CD4-positive, alpha-beta T cell (primary cell): Measurements from ENCODE around the gene TALDO1. TPM values are rescaled to one million over a fixed set of nuclear protein-coding genes. Genes with fewer than 3 reads are reported as not detected.
A peak's percentile ranks its signal among the peaks of the same experiment; 100 is the strongest.

Experiments used
- ATAC-seq: fragments of 200-7000 bp; cut with Tn5 transposase; one replicate; pipeline ENCODE4 v1.10.0; 2022; ENCODE audit warnings: mild to moderate bottlenecking; ENCODE audit not compliant: poor library complexity
- CTCF ChIA-PET: fragments of 350-600 bp; sonication (Branson Sonifier 250); formaldehyde crosslinking; loops from one replicate; lab custom pipeline; 2021; ENCODE audit warnings: antibody characterized with exemption, inconsistent platforms; lab: Charles Lee
- POLR2A ChIA-PET: fragments of 350-600 bp; sonication (Branson Sonifier 250); formaldehyde crosslinking; loops from one replicate; lab custom pipeline; 2021; ENCODE audit warnings: antibody characterized with exemption, inconsistent platforms; lab: Charles Lee
- DNase-seq, 14 experiments: peaks; one replicate each; pipeline ENCODE4 v3.0.0-alpha.2; 2013 to 2020; ENCODE audit warnings: mixed read lengths in 2 of 14
- H3K27ac ChIP-seq, 2 donors: one replicate each; pipeline versions ENCODE4 v1.5.1 to v1.7.0; 2013; ENCODE audit warnings: low read length in 2 of 2, low read depth in 1 of 2, mild to moderate bottlenecking in 1 of 2
- H3K27me3 ChIP-seq, 2 experiments: 1 replicate in 1 of 2; 2 replicates in 1 of 2; pipeline versions ENCODE4 v1.6.1 to v1.7.0; 2013; ENCODE audit warnings: low read length in 2 of 2, control low read depth in 1 of 2, mild to moderate bottlenecking in 1 of 2, moderate library complexity in 1 of 2; ENCODE audit not compliant: insufficient read depth in 2 of 2, control insufficient read depth in 1 of 2
- H3K36me3 ChIP-seq: one replicate; pipeline ENCODE4 v1.6.1; 2013; ENCODE audit warnings: low read length, control low read depth; ENCODE audit not compliant: insufficient read depth
- H3K4me1 ChIP-seq: one replicate; pipeline ENCODE4 v1.6.1; 2013; ENCODE audit warnings: low read length, control low read depth; ENCODE audit not compliant: insufficient read depth
- H3K4me3 ChIP-seq: one replicate; pipeline ENCODE4 v1.5.1; 2013; ENCODE audit warnings: mild to moderate bottlenecking, low read length, moderate library complexity
- H3K9me3 ChIP-seq, 2 experiments: 1 replicate in 1 of 2; 2 replicates in 1 of 2; pipeline versions ENCODE4 v1.6.1 to v1.7.0; 2013; ENCODE audit warnings: low read length in 2 of 2, mild to moderate bottlenecking in 2 of 2, control low read depth in 1 of 2, moderate library complexity in 1 of 2; ENCODE audit not compliant: control insufficient read depth in 1 of 2, insufficient read depth in 1 of 2
- H3K27ac Mint-ChIP-seq: one replicate; pipeline ENCODE4 v1.8.0; 2020; ENCODE audit warnings: mixed read lengths
- H3K27me3 Mint-ChIP-seq: one replicate; pipeline ENCODE4 v1.8.0; 2021; ENCODE audit warnings: mixed read lengths
- H3K36me3 Mint-ChIP-seq: one replicate; pipeline ENCODE4 v1.8.0; 2021; ENCODE audit warnings: low read depth, mixed read lengths
- H3K4me1 Mint-ChIP-seq: one replicate; pipeline ENCODE4 v1.8.0; 2021; ENCODE audit warnings: low read depth, mixed read lengths
- H3K4me3 Mint-ChIP-seq: one replicate; pipeline ENCODE4 v1.8.0; 2020; ENCODE audit warnings: mild to moderate bottlenecking, mixed read lengths
- H3K9me3 Mint-ChIP-seq: one replicate; pipeline ENCODE4 v1.8.0; 2020; ENCODE audit warnings: mixed read lengths
- CTCF ChIP-seq: fragments of 200-600 bp; IDR thresholded peaks from one replicate; pipeline ENCODE4 v1.8.0; 2022; ENCODE audit warnings: antibody characterized with exemption, mild to moderate bottlenecking
- intact Hi-C, 2 experiments: fragments of 100-400 bp; cut with DNase I in 1 of 2; cut with micrococcal nuclease in 1 of 2; formaldehyde crosslinking; loops; one replicate each; pipeline versions ENCODE4 v1.15.1 to v1.9.0; 2023 to 2025; cut with DNase I, micrococcal nuclease
- total RNA-seq, 174 experiments: library from RNA in 2 of 174; stranded (reverse) in 2 of 174; gene quantifications; one replicate each; pipeline ENCODE4 v1.2.3 and lab custom pipeline; 2021 to 2026

The TALDO1 gene
- total RNA-seq, 2 experiments from 2014 or later, result 26.2 to 27.7 TPM

- Mint-ChIP-seq H3K27me3 (no peaks in the 10 kb centered on the region), H3K36me3 (peaks cover 60% of the 10 kb centered on the region), H3K4me3 (no peak overlapping the region), H3K9me3 (no peaks in the 10 kb centered on the region), H3K4me1 (no peaks in the 10 kb centered on the region), H3K27ac (no peak overlapping the region)
- ChIA-PET POLR2A (interaction anchor here (1.9 kb wide), 1 partner anchor 34 kb away, joined by 4 read pairs; no protein-coding TSS in a partner anchor), CTCF (no interaction called here)
- no peak overlapping the region for H3K27ac ChIP-seq
- intact Hi-C loops, result no loop called here
- DNase-seq, result no peak
- H3K4me1 ChIP-seq, result peaks cover 2% of the 10 kb centered on the region
- ATAC-seq, result no peak
- TF ChIP-seq CTCF, result no peak
- no peaks in the 10 kb centered on the region for H3K27me3 ChIP-seq
- H3K36me3 ChIP-seq, result peaks cover 88% of the 10 kb centered on the region
- H3K4me3 ChIP-seq, result no peak overlapping the region
- H3K9me3 ChIP-seq, result no peaks in the 10 kb centered on the region
These were observed 13.0 kb downstream of the TALDO1 start for GRCh38 chr11:760236-760635.

GRCh38 chr11:761526-762108, 14.4 kb downstream of the TALDO1 start:
- no peaks in the 10 kb centered on the region for H3K27me3 Mint-ChIP-seq
- Histone ChIP-seq H3K4me1 (peaks cover 4% of the 10 kb centered on the region), H3K27ac (no peak overlapping the region), H3K4me3 (no peak overlapping the region), H3K36me3 (peaks cover 78% of the 10 kb centered on the region), H3K9me3 (no peaks in the 10 kb centered on the region), H3K27me3 (no peaks in the 10 kb centered on the region)
- no peaks in the 10 kb centered on the region for H3K4me1 Mint-ChIP-seq
- no peak for TF ChIP-seq CTCF
- CTCF ChIA-PET, result no interaction called here
- intact Hi-C loops, result no loop called here
- ATAC-seq, result no peak
- DNase-seq, result no peak
- no peak overlapping the region for H3K4me3 Mint-ChIP-seq
- H3K9me3 Mint-ChIP-seq, result no peaks in the 10 kb centered on the region
- H3K27ac Mint-ChIP-seq, result no peak overlapping the region
- peaks cover 58% of the 10 kb centered on the region for H3K36me3 Mint-ChIP-seq
- POLR2A ChIA-PET, result interaction anchor here (0.9 to 1.6 kb wide), 2 partner anchors 14 to 146 kb away, joined by 3 read pairs; partner anchors contain the start of gene IRF7

- Histone ChIP-seq H3K27me3 (no peaks in the 10 kb centered on the region), H3K27ac (no peak overlapping the region), H3K4me3 (no peak overlapping the region), H3K9me3 (no peaks in the 10 kb centered on the region), H3K36me3 (peaks cover 71% of the 10 kb centered on the region), H3K4me1 (peaks cover 4% of the 10 kb centered on the region)
- peaks cover 56% of the 10 kb centered on the region for H3K36me3 Mint-ChIP-seq
- ATAC-seq (no peak), DNase-seq (peak in 3 of 14 experiments; percentile 18 to 42 (median 34))
- CTCF ChIA-PET, result no interaction called here
- TF ChIP-seq CTCF, result no peak
- H3K27ac Mint-ChIP-seq, result no peak overlapping the region
- no peaks in the 10 kb centered on the region for H3K9me3 Mint-ChIP-seq
- no peak overlapping the region for H3K4me3 Mint-ChIP-seq
- no peaks in the 10 kb centered on the region for H3K27me3 Mint-ChIP-seq
- no peaks in the 10 kb centered on the region for H3K4me1 Mint-ChIP-seq
- POLR2A ChIA-PET, result interaction anchor here (1.6 kb wide), 1 partner anchor 147 kb away, joined by 3 read pairs; the partner anchor contains the start of gene IRF7
- intact Hi-C loops, result no loop called here
These were observed 15.3 kb downstream of the TALDO1 start for GRCh38 chr11:762421-763072.
